ENCODE results near the gene CFAP298.

DNA sequence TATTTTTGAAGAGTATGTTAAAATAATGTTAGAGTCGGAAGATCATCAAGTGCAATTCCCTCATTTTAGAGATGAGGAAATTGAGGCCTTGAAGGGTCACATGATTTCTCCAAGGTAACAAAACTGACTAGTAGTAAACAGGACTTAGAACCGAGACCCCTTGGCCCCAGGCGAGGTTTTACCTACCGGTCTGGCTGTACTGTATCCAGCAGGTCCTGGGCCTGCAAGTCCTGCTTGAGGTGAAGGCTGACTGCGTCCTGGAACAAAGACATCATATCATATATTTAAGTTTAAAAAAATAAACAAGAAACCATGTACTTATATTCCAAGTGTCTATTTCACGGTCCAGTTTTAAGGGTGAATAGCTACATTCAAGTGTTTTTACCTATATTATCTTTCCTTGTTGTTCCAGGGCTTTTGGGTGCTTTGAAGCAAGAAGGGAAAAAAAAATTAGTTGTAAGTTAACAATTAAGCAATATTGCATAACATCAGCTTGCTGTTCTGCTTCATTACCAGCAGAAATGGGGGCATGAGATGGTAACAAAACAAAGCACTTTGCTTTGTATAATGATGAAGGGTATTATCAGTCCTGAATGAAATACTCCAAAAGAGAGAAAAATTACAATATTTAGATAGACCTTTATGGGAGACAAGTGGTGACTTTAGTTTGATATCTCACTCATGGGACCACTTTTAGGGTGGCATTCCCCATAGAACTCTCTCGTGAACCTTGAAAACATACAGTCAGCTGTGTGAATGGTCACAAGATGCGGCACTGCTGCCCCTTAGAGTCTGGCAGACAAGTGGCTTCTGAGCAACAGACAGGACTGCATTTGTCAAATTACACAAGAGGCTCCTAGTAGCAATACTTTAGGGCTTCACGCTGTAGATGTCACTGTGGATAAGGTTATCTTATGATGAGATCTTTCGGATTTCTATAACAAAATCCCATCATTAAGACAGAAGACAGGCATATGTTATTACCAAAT is 29.8 kb upstream of the CFAP298 start:
- TF ChIP-seq, protein P1, sequence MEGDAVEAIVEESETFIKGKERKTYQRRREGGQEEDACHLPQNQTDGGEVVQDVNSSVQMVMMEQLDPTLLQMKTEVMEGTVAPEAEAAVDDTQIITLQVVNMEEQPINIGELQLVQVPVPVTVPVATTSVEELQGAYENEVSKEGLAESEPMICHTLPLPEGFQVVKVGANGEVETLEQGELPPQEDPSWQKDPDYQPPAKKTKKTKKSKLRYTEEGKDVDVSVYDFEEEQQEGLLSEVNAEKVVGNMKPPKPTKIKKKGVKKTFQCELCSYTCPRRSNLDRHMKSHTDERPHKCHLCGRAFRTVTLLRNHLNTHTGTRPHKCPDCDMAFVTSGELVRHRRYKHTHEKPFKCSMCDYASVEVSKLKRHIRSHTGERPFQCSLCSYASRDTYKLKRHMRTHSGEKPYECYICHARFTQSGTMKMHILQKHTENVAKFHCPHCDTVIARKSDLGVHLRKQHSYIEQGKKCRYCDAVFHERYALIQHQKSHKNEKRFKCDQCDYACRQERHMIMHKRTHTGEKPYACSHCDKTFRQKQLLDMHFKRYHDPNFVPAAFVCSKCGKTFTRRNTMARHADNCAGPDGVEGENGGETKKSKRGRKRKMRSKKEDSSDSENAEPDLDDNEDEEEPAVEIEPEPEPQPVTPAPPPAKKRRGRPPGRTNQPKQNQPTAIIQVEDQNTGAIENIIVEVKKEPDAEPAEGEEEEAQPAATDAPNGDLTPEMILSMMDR (IDR thresholded peaks at IDR 0.05 in 8 of 11, conservative IDR thresholded peaks at IDR 0.05 in 3 of 11) = no peak
- no peak for TF ChIP-seq POLR2A (IDR thresholded peaks at IDR 0.05)

All from spleen (tissue), 7 donors.